ENCODE measurements around the gene ACR.

DNA sequence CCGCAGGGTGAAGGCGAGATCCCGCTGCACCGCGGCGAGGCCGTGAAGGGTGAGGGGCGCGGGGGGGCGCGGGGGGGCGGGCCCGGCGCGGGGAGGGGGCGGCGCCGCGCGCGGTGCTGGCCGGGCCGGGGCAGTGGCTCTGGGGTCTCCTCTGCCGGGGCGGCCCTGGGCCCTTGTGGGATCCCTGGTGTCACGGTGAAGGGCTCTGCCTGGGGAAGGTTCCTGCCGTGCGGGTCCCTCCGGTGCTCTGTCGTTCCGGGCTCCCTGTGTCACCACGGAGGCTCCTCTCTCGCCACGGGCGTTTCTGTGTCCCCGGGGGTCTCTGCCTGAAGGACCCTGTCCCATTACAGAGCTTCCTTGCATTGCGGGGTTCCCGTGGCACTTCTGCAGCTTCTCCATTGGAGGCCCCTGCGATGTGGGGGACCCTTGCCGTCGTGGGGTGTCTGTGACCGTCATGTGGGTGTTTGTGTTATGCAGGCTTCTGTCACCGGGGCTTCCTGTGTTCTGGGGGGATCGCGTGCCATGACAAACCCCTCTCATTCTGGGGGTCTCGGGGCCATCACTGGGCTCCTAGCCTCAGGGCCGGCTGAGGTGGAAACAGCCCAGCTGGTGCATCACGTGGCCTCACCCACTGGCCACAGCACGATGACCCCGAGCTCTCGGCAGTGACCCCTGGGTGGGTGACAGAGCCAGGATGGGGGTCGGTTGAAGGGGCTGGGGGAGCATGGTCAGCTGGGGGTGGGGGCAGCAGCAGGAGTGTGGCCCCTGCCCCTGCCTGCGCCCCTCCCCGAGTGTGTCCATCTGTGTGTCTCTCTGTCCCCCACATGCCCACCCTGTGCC, 40.1 kb upstream of the ACR start:
- no peak for TF ChIP-seq CTCF (IDR thresholded peaks at IDR 0.05; ENCODE audit: insufficient read depth, low read length, poor library complexity, severe bottlenecking)
- TF ChIP-seq EZH2phosphoT487 (conservative IDR thresholded peaks at IDR 0.05; ENCODE audit: low read length), result no peak
